ENCODE measurements around the gene BAHCC1.

- TF ChIP-seq CTCF (conservative IDR thresholded peaks at IDR 0.05; ENCODE audit: low read length) (no peak), EZH2phosphoT487 (IDR thresholded peaks at IDR 0.05; ENCODE audit: borderline replicate concordance) (no peak)
Measured at GRCh38 chr17:81468111-81468769, 73.0 kb downstream of the BAHCC1 start.
